ENCODE results near the gene METTL5. TPM values are rescaled to one million over a fixed set of nuclear protein-coding genes. Genes with fewer than 3 reads are reported as not detected.
A peak's percentile ranks its signal among the peaks of the same experiment; 100 is the strongest.

The METTL5 gene
- total and polyA plus RNA-seq, 9 of the 15 experiments (the other 6 are each of a cell fraction or from before 2014, with no cell fraction given): 149 to 471 (median 224) TPM

- TF ChIP-seq ZBTB40 (IDR thresholded peaks at IDR 0.05) (no peak), ZBTB40 (CRISPR knock-in tag; IDR thresholded peaks at IDR 0.05) (no peak), PHTF2 (CRISPR knock-in tag; IDR thresholded peaks at IDR 0.05) (no peak), ZBTB9 (CRISPR knock-in tag; IDR thresholded peaks at IDR 0.05) (0 out of 2 replicates have a peak, but pooled peaks have one; percentile 5), SMARCB1 (IDR thresholded peaks at IDR 0.05; ENCODE audit: insufficient read length, low read depth) (no peak), MXD1 (CRISPR knock-in tag; IDR thresholded peaks at IDR 0.05; ENCODE audit: borderline replicate concordance, poor library complexity, severe bottlenecking) (no peak), EGR1 (conservative IDR thresholded peaks at IDR 0.05) (peak; percentile 75), BDP1 (IDR thresholded peaks at IDR 0.05; ENCODE audit: insufficient read depth, insufficient read length) (no peak), TARDBP (IDR thresholded peaks at IDR 0.05) (no peak; the same call in 1 of the 2 replicates), KDM4B (IDR thresholded peaks at IDR 0.05; ENCODE audit: borderline replicate concordance in 2 of 2, low read depth in 1 of 2) (no peak; a peak in 1 of 4 replicates), NR2C2 (CRISPR knock-in tag; IDR thresholded peaks at IDR 0.05) (peak; percentile 47; the same call in 1 of the 2 replicates), NR2C2 (tag; IDR thresholded peaks at IDR 0.05) (no peak), TAL1 (IDR thresholded peaks at IDR 0.05) (no peak), ZBTB7A (IDR thresholded peaks at IDR 0.05; ENCODE audit: borderline replicate concordance, control insufficient read depth, low read depth, low read length) (peak; percentile 83; the same call in 1 of the 2 replicates), DPF2 (IDR thresholded peaks at IDR 0.05) (0 out of 2 replicates have a peak, but pooled peaks have one; percentile 3), HCFC1 (IDR thresholded peaks at IDR 0.05; ENCODE audit: low read depth, low read length) (peak; percentile 15; the same call in 1 of the 2 replicates), CGGBP1 (CRISPR knock-in tag; IDR thresholded peaks at IDR 0.05) (peak; percentile 43; the same call in 1 of the 2 replicates)
Measured at GRCh38 chr2:169827272-169828140, 2.8 kb upstream of the METTL5 start, which contains the start of gene UBR3 (continued).

Measured in K562 (cell line).